Measurements from ENCODE around the gene NSMF. TPM values are rescaled to one million over a fixed set of nuclear protein-coding genes. Genes with fewer than 3 reads are reported as not detected.

The NSMF gene
- total RNA-seq, 1 donor from 2014 or later = 52.5 TPM

- Histone ChIP-seq H3K27me3 (ENCODE audit: control insufficient read depth, insufficient read depth, low read length) (peaks cover 16% of the 10 kb centered on the region), H3K36me3 (ENCODE audit: control insufficient read depth, insufficient read depth, low read length) (no peaks in the 10 kb centered on the region), H3K4me3 (ENCODE audit: low read depth, low read length) (no peak overlapping the region)
- TF ChIP-seq CTCF (IDR thresholded peaks at IDR 0.05; ENCODE audit: insufficient read depth, low read length, poor library complexity, severe bottlenecking) = no peak
- no peak for DNase-seq (ENCODE audit: low read depth)
Measured at GRCh38 chr9:137445930-137446431, 13.2 kb downstream of the NSMF start.

- peak; percentile 91 for TF ChIP-seq CTCF (IDR thresholded peaks at IDR 0.05; ENCODE audit: insufficient read depth, low read length, poor library complexity, severe bottlenecking)
- H3K27me3 ChIP-seq (ENCODE audit: control insufficient read depth, insufficient read depth, low read length) = peaks cover 16% of the 10 kb centered on the region
- no peaks in the 10 kb centered on the region for H3K36me3 ChIP-seq (ENCODE audit: control insufficient read depth, insufficient read depth, low read length)
- no peak overlapping the region for H3K4me3 ChIP-seq (ENCODE audit: low read depth, low read length)
- peak; percentile 26 for DNase-seq (ENCODE audit: low read depth)
Measured at GRCh38 chr9:137445275-137445807, 13.8 kb downstream of the NSMF start.

GRCh38 chr9:137444106-137444790 is 14.9 kb downstream of the NSMF start:
- Histone ChIP-seq H3K36me3 (ENCODE audit: control insufficient read depth, insufficient read depth, low read length) (no peaks in the 10 kb centered on the region), H3K4me3 (ENCODE audit: low read depth, low read length) (no peak overlapping the region), H3K27me3 (ENCODE audit: control insufficient read depth, insufficient read depth, low read length) (peaks cover 18% of the 10 kb centered on the region)
- no peak for TF ChIP-seq CTCF (IDR thresholded peaks at IDR 0.05; ENCODE audit: insufficient read depth, low read length, poor library complexity, severe bottlenecking)
- DNase-seq (ENCODE audit: low read depth) = no peak

- DNase-seq (ENCODE audit: low read depth) = no peak
- TF ChIP-seq CTCF (IDR thresholded peaks at IDR 0.05; ENCODE audit: insufficient read depth, low read length, poor library complexity, severe bottlenecking) = no peak
- no peak overlapping the region for H3K4me3 ChIP-seq (ENCODE audit: low read depth, low read length)
- peaks cover 30% of the 10 kb centered on the region for H3K27me3 ChIP-seq (ENCODE audit: control insufficient read depth, insufficient read depth, low read length)
- H3K36me3 ChIP-seq (ENCODE audit: control insufficient read depth, insufficient read depth, low read length) = no peaks in the 10 kb centered on the region
Measured at GRCh38 chr9:137441935-137442321, 17.2 kb downstream of the NSMF start.

- no peak for TF ChIP-seq CTCF (IDR thresholded peaks at IDR 0.05; ENCODE audit: insufficient read depth, low read length, poor library complexity, severe bottlenecking)
- H3K4me3 ChIP-seq (ENCODE audit: low read depth, low read length) = peak within 1 kb of the TSS; percentile 20
Measured at GRCh38 chr9:137441289-137441934, 17.7 kb downstream of the NSMF start, which contains the start of gene ENTPD8. ENTPD8 (minus strand) TSS chr9:137441357; CDS start chr9:137438285, 3,072 bp downstream.

More at GRCh38 chr9:137441289-137441934, 17.7 kb downstream of the NSMF start, which contains the start of gene ENTPD8:
- no peak for DNase-seq (ENCODE audit: low read depth)
- Histone ChIP-seq H3K36me3 (ENCODE audit: control insufficient read depth, insufficient read depth, low read length) (no peaks in the 10 kb centered on the region), H3K27me3 (ENCODE audit: control insufficient read depth, insufficient read depth, low read length) (peaks cover 28% of the 10 kb centered on the region)

Measured in kidney epithelial cell (primary cell).